Measurements from ENCODE around the gene GLYATL3.

GLYATL3 gene

GRCh38 chr6:49490633-49491032, 9.1 kb upstream of the GLYATL3 start:
- no peak for TF ChIP-seq CTCF (IDR thresholded peaks at IDR 0.05; ENCODE audit: borderline replicate concordance, control extremely low read depth, extremely low read depth, insufficient read depth, missing control alignments)
- no peak for DNase-seq (ENCODE audit: low spot score)
- in situ Hi-C loops (cut with MboI; ENCODE audit: low sequenced_read_pairs, unreplicated experiment): no loop called here

- TF ChIP-seq CTCF (IDR thresholded peaks at IDR 0.05; ENCODE audit: borderline replicate concordance, control extremely low read depth, extremely low read depth, insufficient read depth, missing control alignments): no peak
Measured at GRCh38 chr6:49497304-49497703, 2.4 kb upstream of the GLYATL3 start.

GRCh38 chr6:49499126-49499525, 597 bp upstream of the GLYATL3 start:
- TF ChIP-seq CTCF (IDR thresholded peaks at IDR 0.05; ENCODE audit: borderline replicate concordance, control extremely low read depth, extremely low read depth, insufficient read depth, missing control alignments): no peak
- in situ Hi-C loops (cut with MboI; ENCODE audit: low sequenced_read_pairs, unreplicated experiment): no loop called here
- DNase-seq (ENCODE audit: low spot score): no peak

More at GRCh38 chr6:49497304-49497703, 2.4 kb upstream of the GLYATL3 start:
- in situ Hi-C loops (cut with MboI; ENCODE audit: low sequenced_read_pairs, unreplicated experiment): no loop called here
- DNase-seq (ENCODE audit: low spot score): no peak

DNA sequence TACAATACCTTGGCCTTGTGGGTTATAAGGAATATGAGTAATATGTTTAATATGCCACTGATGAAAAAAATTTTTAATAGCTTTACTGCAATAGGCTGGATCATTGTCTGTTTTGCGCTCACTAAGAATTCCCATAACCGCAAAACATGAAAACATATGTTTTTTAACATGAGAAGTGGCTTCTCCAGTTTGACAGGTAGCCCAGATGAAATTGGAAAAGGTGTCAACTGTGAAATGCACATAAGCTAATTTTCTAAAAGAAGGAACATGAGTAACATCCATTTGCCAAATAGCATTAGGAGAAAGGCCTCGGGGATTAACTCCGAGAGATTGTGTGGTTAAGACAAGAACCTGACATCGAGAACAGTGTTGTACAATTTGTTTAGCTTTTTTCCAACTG, 4.9 kb downstream of the GLYATL3 start:
- no peak for DNase-seq (ENCODE audit: low spot score)
- TF ChIP-seq CTCF (IDR thresholded peaks at IDR 0.05; ENCODE audit: borderline replicate concordance, control extremely low read depth, extremely low read depth, insufficient read depth, missing control alignments): no peak
- in situ Hi-C loops (cut with MboI; ENCODE audit: low sequenced_read_pairs, unreplicated experiment): no loop called here

DNA sequence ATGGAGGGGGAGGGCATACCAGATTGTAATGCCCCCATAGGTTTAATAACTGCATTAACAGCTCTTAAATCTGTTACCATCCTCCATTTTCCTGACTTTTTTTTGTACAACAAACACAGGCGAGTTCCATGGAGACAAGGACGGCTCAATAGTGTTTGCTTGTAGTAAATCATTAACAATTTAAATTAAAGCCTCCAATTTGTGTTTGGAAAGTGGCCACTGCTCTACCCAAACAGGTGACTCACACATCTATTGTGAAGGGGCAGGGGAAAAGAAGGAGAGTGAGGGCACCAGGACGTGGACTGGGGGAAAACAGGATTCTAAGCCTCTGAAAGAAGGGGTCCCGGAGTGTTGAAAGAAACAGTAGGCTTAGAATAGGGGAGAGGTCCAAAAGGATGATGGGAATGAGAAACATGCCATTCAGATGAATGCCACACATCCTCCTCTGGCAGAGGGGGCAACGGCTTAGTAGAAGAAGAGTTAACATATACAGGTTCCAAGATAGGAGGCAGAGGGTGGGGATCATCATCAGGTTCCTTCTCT, 6.9 kb downstream of the GLYATL3 start:
- no peak for TF ChIP-seq CTCF (IDR thresholded peaks at IDR 0.05; ENCODE audit: borderline replicate concordance, control extremely low read depth, extremely low read depth, insufficient read depth, missing control alignments)
- in situ Hi-C loops (cut with MboI; ENCODE audit: low sequenced_read_pairs, unreplicated experiment): no loop called here
- no peak for DNase-seq (ENCODE audit: low spot score)

DNA sequence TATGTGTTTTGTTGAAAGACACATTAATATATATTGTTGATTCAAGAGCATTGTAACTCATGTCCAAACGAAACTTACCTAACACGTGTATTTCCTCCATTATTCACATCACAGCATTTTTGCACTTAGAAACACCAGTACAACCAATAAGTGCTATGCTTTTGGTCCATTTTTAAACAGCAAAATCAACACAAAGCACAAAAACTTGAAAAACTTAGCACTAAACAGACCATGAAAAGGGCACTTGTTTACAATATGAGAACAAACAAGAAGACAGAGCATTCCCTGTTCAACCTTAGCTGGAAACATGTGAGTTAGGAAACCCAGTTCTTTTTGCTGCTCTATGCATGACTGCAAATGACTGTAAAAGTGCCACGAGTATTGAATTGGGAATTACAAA, 9.6 kb downstream of the GLYATL3 start:
- no peak for TF ChIP-seq CTCF (IDR thresholded peaks at IDR 0.05; ENCODE audit: borderline replicate concordance, control extremely low read depth, extremely low read depth, insufficient read depth, missing control alignments)
- no peak for DNase-seq (ENCODE audit: low spot score)
- in situ Hi-C loops (cut with MboI; ENCODE audit: low sequenced_read_pairs, unreplicated experiment): no loop called here

Measured in GM13976 (cell line).